Natural killer cell (primary cell): ENCODE data around the gene DTNB. TPM values are rescaled to one million over a fixed set of nuclear protein-coding genes. Genes with fewer than 3 reads are reported as not detected.

Experiments used
- ATAC-seq, 3 donors: fragments of 150-1000 bp in 2 of 3; fragments of 200-7000 bp in 1 of 3; cut with Tn5 transposase; 1 replicate in 1 of 3; 2 replicates in 2 of 3; pipeline ENCODE4 v1.10.0; 2021; ENCODE audit warnings: mild to moderate bottlenecking in 2 of 3, moderate library complexity in 2 of 3
- DNase-seq, 2 donors: peaks; one replicate each; pipeline versions ENCODE4 v3.0.0 to v3.0.0-alpha.2; 2013 to 2021; ENCODE audit warnings: mixed read lengths in 1 of 2
- H3K27ac ChIP-seq: one replicate; pipeline ENCODE4 v1.5.1; 2013; ENCODE audit warnings: mild to moderate bottlenecking, low read length
- H3K27me3 ChIP-seq: one replicate; pipeline ENCODE4 v1.6.1; 2013; ENCODE audit warnings: low read length; ENCODE audit not compliant: control insufficient read depth, insufficient read depth
- H3K36me3 ChIP-seq: one replicate; pipeline ENCODE4 v1.6.1; 2013; ENCODE audit warnings: low read length; ENCODE audit not compliant: control insufficient read depth, insufficient read depth
- H3K4me1 ChIP-seq: one replicate; pipeline ENCODE4 v1.6.1; 2013; ENCODE audit warnings: low read length; ENCODE audit not compliant: control insufficient read depth, insufficient read depth
- H3K4me3 ChIP-seq: one replicate; pipeline ENCODE4 v1.5.1; 2013; ENCODE audit warnings: low read length
- H3K9me3 ChIP-seq: one replicate; pipeline ENCODE4 v1.6.1; 2013; ENCODE audit warnings: low read length; ENCODE audit not compliant: control insufficient read depth, insufficient read depth
- H3K27ac Mint-ChIP-seq, 2 donors: one replicate each; pipeline ENCODE4 v1.8.0; 2022; ENCODE audit warnings: mild to moderate bottlenecking in 2 of 2, mixed read lengths in 2 of 2, moderate library complexity in 1 of 2
- H3K27me3 Mint-ChIP-seq, 2 donors: one replicate each; pipeline ENCODE4 v1.8.0; 2022; ENCODE audit warnings: low read depth in 2 of 2, mixed read lengths in 2 of 2
- H3K36me3 Mint-ChIP-seq: one replicate; pipeline ENCODE4 v1.8.0; 2022; ENCODE audit warnings: mixed read lengths
- H3K4me1 Mint-ChIP-seq, 2 donors: one replicate each; pipeline ENCODE4 v1.8.0; 2022; ENCODE audit warnings: mixed read lengths in 2 of 2
- H3K4me3 Mint-ChIP-seq: one replicate; pipeline ENCODE4 v1.8.0; 2022; ENCODE audit warnings: mild to moderate bottlenecking, moderate library complexity, mixed read lengths
- H3K9me3 Mint-ChIP-seq, 2 donors: one replicate each; pipeline ENCODE4 v1.8.0; 2022; ENCODE audit warnings: mixed read lengths in 2 of 2
- WGBS: methylation state at CpG from one replicate; pipeline ENCODE4 v1.1.7; 2013; ENCODE audit warnings: missing lambda C conversion rate; ENCODE audit not compliant: insufficient coverage; 5-methylcytosine and 5-hydroxymethylcytosine counted together
- intact Hi-C: fragments of 100-400 bp; cut with micrococcal nuclease; formaldehyde crosslinking; loops from one replicate; pipeline ENCODE4 v1.14.2; 2022
- total RNA-seq, 4 donors: library from RNA; stranded (reverse); fragments of 120-200 nt in 1 of 4; gene quantifications; one replicate each; pipeline versions ENCODE4 v1.2.3 to v1.2.4, GENCODE V29; 2013 to 2022
- TF ChIP-seq, protein P1 (sequence below): fragments of 200-600 bp; IDR thresholded peaks from one replicate; pipeline ENCODE4 v1.8.0; 2022; ENCODE audit warnings: antibody characterized with exemption

The DTNB gene
- total RNA-seq, 3 donors from 2014 or later (not counting 1 experiment from before 2014, with no cell fraction given) = 20.8 to 33.7 (median 23.6) TPM

DNA sequence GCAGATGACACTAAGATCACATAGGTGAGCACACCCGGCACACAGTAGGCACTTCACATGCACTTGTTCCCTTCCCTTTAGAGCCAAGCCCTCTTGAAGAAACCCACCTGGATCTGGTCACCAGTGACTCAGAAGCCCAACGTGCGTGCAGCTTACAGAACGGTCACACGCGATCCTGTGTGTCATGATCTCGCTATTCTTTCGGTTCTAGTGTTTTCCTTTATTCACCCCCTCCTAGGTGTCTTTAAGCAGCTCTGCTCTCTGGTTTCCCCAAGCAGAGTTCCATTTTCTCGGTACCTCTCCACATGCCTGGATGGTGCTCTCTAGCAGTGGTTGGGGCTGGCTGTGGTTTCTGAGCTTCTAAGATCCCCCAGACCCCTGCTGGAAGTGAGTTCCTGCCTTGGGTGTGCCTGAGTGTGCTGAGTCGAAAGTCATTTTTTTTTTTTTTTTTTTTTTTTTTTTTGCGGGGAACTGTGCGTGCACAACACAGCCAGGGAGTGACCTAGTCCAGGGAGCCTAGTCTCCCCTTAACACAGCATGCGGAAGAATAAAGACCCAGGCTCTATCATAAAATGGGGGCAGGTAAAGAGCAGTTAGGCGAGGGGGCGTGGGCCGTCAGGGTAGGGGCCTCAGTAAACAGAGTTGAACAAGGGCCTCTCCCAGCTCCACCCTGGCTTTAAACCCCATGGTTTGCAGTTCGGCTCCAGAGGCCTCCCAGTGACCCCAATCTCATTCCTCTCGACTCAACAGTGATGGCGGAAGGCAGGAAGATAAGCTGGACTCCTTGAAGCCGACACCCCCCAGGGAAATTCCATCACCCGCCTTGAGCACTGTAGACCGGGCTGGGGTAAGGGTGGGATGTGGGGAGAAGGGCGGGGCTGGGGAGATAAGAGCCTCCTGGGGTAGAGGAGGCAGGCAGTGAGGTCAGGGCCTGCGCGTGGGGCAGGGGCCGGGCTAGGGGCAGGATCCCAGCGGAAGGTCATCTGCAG lies 301.8 kb downstream of the DTNB start:
- ATAC-seq = no peak
- H3K4me1 ChIP-seq = peaks cover 8% of the 10 kb centered on the region
- H3K9me3 Mint-ChIP-seq = no peaks in the 10 kb centered on the region
- intact Hi-C loops = no loop called here
- no peak for DNase-seq
- no peak overlapping the region for H3K27ac Mint-ChIP-seq
- H3K36me3 ChIP-seq = no peaks in the 10 kb centered on the region
- TF ChIP-seq, protein P1, sequence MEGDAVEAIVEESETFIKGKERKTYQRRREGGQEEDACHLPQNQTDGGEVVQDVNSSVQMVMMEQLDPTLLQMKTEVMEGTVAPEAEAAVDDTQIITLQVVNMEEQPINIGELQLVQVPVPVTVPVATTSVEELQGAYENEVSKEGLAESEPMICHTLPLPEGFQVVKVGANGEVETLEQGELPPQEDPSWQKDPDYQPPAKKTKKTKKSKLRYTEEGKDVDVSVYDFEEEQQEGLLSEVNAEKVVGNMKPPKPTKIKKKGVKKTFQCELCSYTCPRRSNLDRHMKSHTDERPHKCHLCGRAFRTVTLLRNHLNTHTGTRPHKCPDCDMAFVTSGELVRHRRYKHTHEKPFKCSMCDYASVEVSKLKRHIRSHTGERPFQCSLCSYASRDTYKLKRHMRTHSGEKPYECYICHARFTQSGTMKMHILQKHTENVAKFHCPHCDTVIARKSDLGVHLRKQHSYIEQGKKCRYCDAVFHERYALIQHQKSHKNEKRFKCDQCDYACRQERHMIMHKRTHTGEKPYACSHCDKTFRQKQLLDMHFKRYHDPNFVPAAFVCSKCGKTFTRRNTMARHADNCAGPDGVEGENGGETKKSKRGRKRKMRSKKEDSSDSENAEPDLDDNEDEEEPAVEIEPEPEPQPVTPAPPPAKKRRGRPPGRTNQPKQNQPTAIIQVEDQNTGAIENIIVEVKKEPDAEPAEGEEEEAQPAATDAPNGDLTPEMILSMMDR = no peak
- no peak overlapping the region for H3K4me3 ChIP-seq
- no peak overlapping the region for H3K27ac ChIP-seq
- H3K27me3 Mint-ChIP-seq = peaks cover 0 to 5% of the 10 kb centered on the region in 2 donors
- 94% methylated on average over 25 of the region's 27 CpGs for WGBS
- no peak overlapping the region for H3K4me3 Mint-ChIP-seq
- peaks cover 8 to 10% of the 10 kb centered on the region in 2 donors for H3K4me1 Mint-ChIP-seq
- H3K36me3 Mint-ChIP-seq = no peaks in the 10 kb centered on the region
- H3K9me3 ChIP-seq = no peaks in the 10 kb centered on the region
- H3K27me3 ChIP-seq = no peaks in the 10 kb centered on the region

DNA sequence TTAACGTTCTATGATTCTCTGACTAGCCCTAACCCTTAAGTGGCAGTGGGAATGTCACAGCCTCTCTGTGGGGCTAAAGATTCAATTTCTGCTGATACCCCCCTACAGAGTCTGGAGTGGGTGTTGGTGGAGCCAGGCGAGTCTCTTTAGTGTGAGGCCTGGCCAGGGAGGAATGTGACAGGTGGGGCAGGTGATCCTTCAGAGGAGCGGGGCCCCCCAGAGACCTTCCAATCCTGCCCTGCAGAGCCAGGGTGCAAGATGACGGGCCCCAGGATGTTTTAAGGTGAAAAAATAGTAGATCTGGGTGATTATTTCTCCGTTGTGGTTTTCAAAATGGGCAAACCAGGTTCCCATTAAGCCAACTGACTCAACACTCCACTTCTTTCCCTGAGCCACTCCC lies 303.5 kb downstream of the DTNB start:
- intact Hi-C loops = loop anchor here (10.0 kb wide), 1 partner anchor 305 kb away; the partner anchor contains the start of gene DTNB
- H3K27me3 Mint-ChIP-seq = no peaks in the 10 kb centered on the region
- H3K36me3 Mint-ChIP-seq = no peaks in the 10 kb centered on the region
- no peak overlapping the region for H3K27ac Mint-ChIP-seq
- Histone ChIP-seq H3K4me3 (no peak overlapping the region), H3K9me3 (no peaks in the 10 kb centered on the region), H3K27ac (no peak overlapping the region), H3K4me1 (no peaks in the 10 kb centered on the region), H3K36me3 (no peaks in the 10 kb centered on the region), H3K27me3 (no peaks in the 10 kb centered on the region)
- no peaks in the 10 kb centered on the region for H3K9me3 Mint-ChIP-seq
- DNase-seq = no peak
- 94% methylated on average over 4 of the region's 5 CpGs for WGBS
- H3K4me3 Mint-ChIP-seq = no peak overlapping the region
- TF ChIP-seq, protein P1 = no peak
- no peak for ATAC-seq
- H3K4me1 Mint-ChIP-seq = peaks cover 0 to 2% of the 10 kb centered on the region in 2 donors

DNA sequence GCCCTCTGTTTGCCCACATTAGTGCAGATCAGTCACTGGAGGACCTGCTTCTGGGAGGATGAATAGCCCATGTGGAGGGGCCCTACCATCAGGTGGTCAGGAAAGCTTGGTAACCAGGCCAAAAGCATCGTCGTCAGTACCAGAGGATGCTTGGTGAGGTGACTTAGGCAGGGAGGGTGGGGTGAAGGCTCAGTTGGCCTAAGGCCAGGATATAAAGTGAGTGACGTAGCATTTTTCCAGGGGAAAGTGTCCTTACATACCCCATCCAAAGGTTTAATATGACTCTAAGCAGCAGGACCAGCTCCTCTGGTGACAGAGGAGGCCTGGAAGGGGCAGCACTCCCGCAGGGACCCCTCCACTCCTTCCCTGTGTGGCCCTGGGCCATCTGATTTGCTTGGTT lies 303.9 kb downstream of the DTNB start:
- Mint-ChIP-seq H3K4me3 (no peak overlapping the region), H3K27ac (no peak overlapping the region), H3K27me3 (no peaks in the 10 kb centered on the region), H3K9me3 (no peaks in the 10 kb centered on the region), H3K4me1 (peaks cover 1 to 7% of the 10 kb centered on the region in 2 donors), H3K36me3 (no peaks in the 10 kb centered on the region)
- H3K9me3 ChIP-seq = no peaks in the 10 kb centered on the region
- no peaks in the 10 kb centered on the region for H3K36me3 ChIP-seq
- no peaks in the 10 kb centered on the region for H3K4me1 ChIP-seq
- intact Hi-C loops = loop anchor here (10.0 kb wide), 1 partner anchor 305 kb away; the partner anchor contains the start of gene DTNB
- no peak overlapping the region for H3K4me3 ChIP-seq
- DNase-seq = no peak
- 69% methylated on average over 4 of the region's 4 CpGs for WGBS
- TF ChIP-seq, protein P1 = no peak
- no peaks in the 10 kb centered on the region for H3K27me3 ChIP-seq
- ATAC-seq = no peak
- H3K27ac ChIP-seq = no peak overlapping the region
